GM18505 (cell line): ENCODE measurements around the gene ELN.
"Not testable (repeated sequence)": the region's sequence is repeated elsewhere in the genome, so short reads cannot be mapped to it uniquely, and the experiment has no call there.

Source experiments
- ATAC-seq: cut with Tn5 transposase; IDR thresholded peaks from one replicate; pipeline ENCODE4 v1.9.1; 2021; ENCODE audit not compliant: unreplicated experiment
- POLR2A ChIP-seq: IDR thresholded peaks from 4 replicates; pipeline ENCODE4 v1.6.1; 2011; ENCODE audit warnings: borderline replicate concordance; ENCODE audit not compliant: insufficient read depth, insufficient read length; ENCODE audit errors: extremely low read depth

Gene ELN

GRCh38 chr7:74027683-74028320 lies at the start of gene ELN:
Gene ELN, plus strand, starts transcription at chr7:74028173. Its CDS starts 15 bp downstream, at chr7:74028188.
- no peak for TF ChIP-seq POLR2A
- no peak for ATAC-seq

GRCh38 chr7:73978661-73979563 lies 49.1 kb upstream of the ELN start:
- no peak for ATAC-seq
- no peak for TF ChIP-seq POLR2A

GRCh38 chr7:73979656-73980055 lies 48.3 kb upstream of the ELN start:
- ATAC-seq = not testable (repeated sequence)

GRCh38 chr7:73980206-73980605 lies 47.8 kb upstream of the ELN start:
- no peak for TF ChIP-seq POLR2A
- no peak for ATAC-seq

GRCh38 chr7:73981933-73982332 lies 46.0 kb upstream of the ELN start:
- TF ChIP-seq POLR2A = no peak
- ATAC-seq = no peak

- no peak for ATAC-seq
- no peak for TF ChIP-seq POLR2A
These were observed 44.4 kb upstream of the ELN start for GRCh38 chr7:73983437-73984164.

GRCh38 chr7:73984481-73985205 lies 43.3 kb upstream of the ELN start:
- no peak for ATAC-seq
- no peak for TF ChIP-seq POLR2A

- no peak for ATAC-seq
- no peak for TF ChIP-seq POLR2A
These were observed 42.2 kb upstream of the ELN start for GRCh38 chr7:73985737-73986141.

GRCh38 chr7:73986158-73986631 lies 41.8 kb upstream of the ELN start:
- no peak for ATAC-seq
- TF ChIP-seq POLR2A = no peak

GRCh38 chr7:73987298-73987697 lies 40.7 kb upstream of the ELN start:
- no peak for TF ChIP-seq POLR2A
- ATAC-seq = no peak

- no peak for ATAC-seq
- TF ChIP-seq POLR2A = no peak
These were observed 39.8 kb upstream of the ELN start for GRCh38 chr7:73988197-73988596.

- TF ChIP-seq POLR2A = no peak
- no peak for ATAC-seq
These were observed 36.4 kb upstream of the ELN start for GRCh38 chr7:73991522-73992100.
